IPS DF 6.9 (cell line): ENCODE results near the gene SPACA7.

ENCODE experiments used
- DNase-seq: peaks from one replicate; pipeline ENCODE4 v3.0.0-alpha.2; 2013; ENCODE audit warnings: low read depth, low spot score
- H3K27ac ChIP-seq: one replicate; pipeline ENCODE4 v1.5.1; 2013; ENCODE audit warnings: low read length, control low read depth
- H3K27me3 ChIP-seq: 2 replicates; pipeline ENCODE4 v1.6.1; 2013; ENCODE audit warnings: mild to moderate bottlenecking, low read length; ENCODE audit not compliant: control insufficient read depth, insufficient read depth
- H3K36me3 ChIP-seq: 2 replicates; pipeline ENCODE4 v1.6.1; 2013; ENCODE audit warnings: low read length; ENCODE audit not compliant: control insufficient read depth, insufficient read depth
- H3K4me1 ChIP-seq: 2 replicates; pipeline ENCODE4 v1.6.1; 2013; ENCODE audit warnings: low read length; ENCODE audit not compliant: control insufficient read depth, insufficient read depth
- H3K4me3 ChIP-seq: 2 replicates; pipeline ENCODE4 v1.5.1; 2013; ENCODE audit warnings: mild to moderate bottlenecking, low read length
- H3K9me3 ChIP-seq: 2 replicates; pipeline ENCODE4 v1.6.1; 2013; ENCODE audit warnings: low read length, inconsistent platforms; ENCODE audit not compliant: control insufficient read depth, insufficient read depth
- WGBS: extraction: QIAGEN DNeasy Blood & Tissue Kit; methylation state at CpG from one replicate; pipeline ENCODE4 v1.1.7; 2013; ENCODE audit warnings: mixed read lengths, missing lambda C conversion rate; ENCODE audit not compliant: insufficient read length, insufficient coverage; 5-methylcytosine and 5-hydroxymethylcytosine counted together

Gene SPACA7

DNA sequence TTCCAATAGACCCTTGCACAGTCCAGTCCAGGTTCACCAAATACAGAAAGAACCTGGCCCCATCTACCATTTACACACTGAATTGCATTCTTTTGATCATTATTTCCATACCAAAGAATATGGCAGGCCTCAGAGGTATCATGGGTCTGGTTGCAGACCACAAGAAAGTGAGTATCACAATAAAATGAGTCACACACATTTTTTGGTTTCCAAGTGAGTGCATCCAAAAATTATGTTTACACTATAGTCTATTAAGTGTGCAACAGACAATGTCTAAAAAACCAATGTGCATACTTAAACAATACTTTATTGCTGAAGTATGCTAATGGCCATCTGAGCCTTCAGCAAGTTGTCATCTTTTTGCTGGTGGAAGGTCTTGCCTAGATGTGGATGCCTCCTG, 105.3 kb downstream of the SPACA7 start:
- H3K27me3 ChIP-seq: no peaks in the 10 kb centered on the region
- DNase-seq: no peak
- H3K27ac ChIP-seq: no peak overlapping the region
- H3K4me3 ChIP-seq: no peak overlapping the region
- no peaks in the 10 kb centered on the region; the same call in 1 of the 2 replicates for H3K9me3 ChIP-seq
- no peaks in the 10 kb centered on the region for H3K4me1 ChIP-seq
- 0 out of 2 replicates have a peak, but pooled peaks cover 1% of the 10 kb centered on the region for H3K36me3 ChIP-seq

GRCh38 chr13:112483299-112483698, 107.1 kb downstream of the SPACA7 start:
- WGBS: no CpG with 5 or more reads among the region's 7 CpGs
- no peaks in the 10 kb centered on the region for H3K27me3 ChIP-seq
- no peak overlapping the region for H3K27ac ChIP-seq
- 0 out of 2 replicates have a peak, but pooled peaks cover 4% of the 10 kb centered on the region for H3K36me3 ChIP-seq
- H3K9me3 ChIP-seq: no peaks in the 10 kb centered on the region; the same call in 1 of the 2 replicates
- H3K4me1 ChIP-seq: no peaks in the 10 kb centered on the region
- H3K4me3 ChIP-seq: no peak overlapping the region
- no peak for DNase-seq
